GM13977 (cell line): ENCODE measurements around the gene SPACA7.
A peak's percentile ranks its signal among the peaks of the same experiment; 100 is the strongest.

Source experiments
- DNase-seq: peaks from one replicate; pipeline ENCODE4 v3.0.0; 2012; ENCODE audit warnings: low spot score
- in situ Hi-C: fragments of 300-500 bp; cut with MboI; formaldehyde crosslinking; loops from one replicate; pipeline ENCODE4 v1.12.0; 2022; ENCODE audit warnings: low sequenced_read_pairs, low pct_unique_long_range_greater_than_20kb, mixed read lengths, inconsistent platforms; ENCODE audit not compliant: unreplicated experiment
- TF ChIP-seq, protein P1 (sequence below): IDR thresholded peaks from 2 replicates; pipeline ENCODE4 v1.5.1; 2012; ENCODE audit warnings: mild to moderate bottlenecking, control low read depth; ENCODE audit not compliant: insufficient read depth; ENCODE audit errors: extremely low read depth, missing control alignments

The SPACA7 gene

DNA sequence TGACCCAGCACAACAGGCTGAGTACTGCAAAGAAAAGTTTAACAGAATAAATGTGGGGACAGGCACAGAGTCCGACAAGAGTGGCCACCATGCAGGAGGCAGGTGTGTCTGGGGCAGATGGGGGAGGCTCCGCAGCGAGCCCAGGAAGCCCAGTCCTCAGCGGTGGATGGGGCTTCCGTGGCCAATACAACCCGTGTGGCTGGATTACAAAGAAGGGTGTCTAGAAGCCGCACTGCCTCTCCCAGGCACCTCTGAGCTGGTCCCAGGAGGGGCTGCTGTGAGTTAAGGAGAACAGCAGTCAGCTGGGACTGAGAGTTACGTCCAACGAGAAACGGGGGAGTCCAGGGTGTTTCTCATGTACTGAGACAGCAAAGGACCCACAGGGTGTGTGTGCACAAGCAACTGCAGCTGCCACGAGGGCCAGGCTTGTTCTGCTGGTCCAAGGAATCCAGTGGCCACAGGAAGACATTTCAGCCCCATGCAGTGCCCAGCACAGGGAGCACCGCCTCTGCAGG, 70.2 kb downstream of the SPACA7 start:
- in situ Hi-C loops, result no loop called here
- TF ChIP-seq, protein P1, sequence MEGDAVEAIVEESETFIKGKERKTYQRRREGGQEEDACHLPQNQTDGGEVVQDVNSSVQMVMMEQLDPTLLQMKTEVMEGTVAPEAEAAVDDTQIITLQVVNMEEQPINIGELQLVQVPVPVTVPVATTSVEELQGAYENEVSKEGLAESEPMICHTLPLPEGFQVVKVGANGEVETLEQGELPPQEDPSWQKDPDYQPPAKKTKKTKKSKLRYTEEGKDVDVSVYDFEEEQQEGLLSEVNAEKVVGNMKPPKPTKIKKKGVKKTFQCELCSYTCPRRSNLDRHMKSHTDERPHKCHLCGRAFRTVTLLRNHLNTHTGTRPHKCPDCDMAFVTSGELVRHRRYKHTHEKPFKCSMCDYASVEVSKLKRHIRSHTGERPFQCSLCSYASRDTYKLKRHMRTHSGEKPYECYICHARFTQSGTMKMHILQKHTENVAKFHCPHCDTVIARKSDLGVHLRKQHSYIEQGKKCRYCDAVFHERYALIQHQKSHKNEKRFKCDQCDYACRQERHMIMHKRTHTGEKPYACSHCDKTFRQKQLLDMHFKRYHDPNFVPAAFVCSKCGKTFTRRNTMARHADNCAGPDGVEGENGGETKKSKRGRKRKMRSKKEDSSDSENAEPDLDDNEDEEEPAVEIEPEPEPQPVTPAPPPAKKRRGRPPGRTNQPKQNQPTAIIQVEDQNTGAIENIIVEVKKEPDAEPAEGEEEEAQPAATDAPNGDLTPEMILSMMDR, result no peak
- peak; percentile 33 for DNase-seq

DNA sequence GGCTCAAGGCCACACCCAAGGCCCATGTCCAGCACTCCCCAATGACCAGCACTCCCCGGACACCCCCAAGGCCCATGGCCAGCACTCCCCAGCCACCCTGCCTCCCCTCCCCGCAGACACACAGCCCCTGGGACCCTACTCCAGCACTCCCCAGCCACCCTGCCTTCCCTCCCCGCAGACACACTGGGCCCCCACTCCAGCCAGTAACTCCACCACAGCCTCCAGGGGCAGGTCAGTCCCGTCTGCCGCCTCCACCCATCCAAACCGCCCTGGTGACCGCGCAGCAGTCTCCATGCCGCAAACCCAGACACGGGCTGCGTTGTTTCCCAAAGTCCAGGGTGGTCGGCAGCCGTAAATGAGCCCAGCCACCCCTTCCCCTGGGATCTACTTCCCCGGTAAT, 70.7 kb downstream of the SPACA7 start:
- in situ Hi-C loops, result no loop called here
- DNase-seq, result peak; percentile 21
- TF ChIP-seq, protein P1, result no peak

DNA sequence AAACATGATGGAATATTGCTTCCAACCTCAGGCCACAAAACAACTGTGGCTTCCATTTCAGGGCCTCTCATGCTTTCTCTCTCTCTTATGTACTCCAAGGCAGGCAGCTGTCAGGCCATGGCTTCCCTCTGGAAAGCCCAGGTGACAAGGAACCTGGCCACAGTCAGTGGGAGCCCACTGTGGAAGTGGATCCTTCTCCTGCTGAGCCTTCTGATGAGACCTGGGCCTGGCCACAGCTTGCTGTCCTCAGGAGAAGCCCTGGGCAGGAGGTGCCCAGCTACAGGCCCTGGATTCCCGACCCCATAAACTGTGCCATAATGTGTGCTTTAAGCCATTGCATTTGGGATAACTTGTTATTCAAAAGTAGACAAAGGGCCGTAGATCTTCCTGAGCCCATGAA, 71.2 kb downstream of the SPACA7 start:
- in situ Hi-C loops, result no loop called here
- DNase-seq, result peak; percentile 23
- TF ChIP-seq, protein P1, result no peak

DNA sequence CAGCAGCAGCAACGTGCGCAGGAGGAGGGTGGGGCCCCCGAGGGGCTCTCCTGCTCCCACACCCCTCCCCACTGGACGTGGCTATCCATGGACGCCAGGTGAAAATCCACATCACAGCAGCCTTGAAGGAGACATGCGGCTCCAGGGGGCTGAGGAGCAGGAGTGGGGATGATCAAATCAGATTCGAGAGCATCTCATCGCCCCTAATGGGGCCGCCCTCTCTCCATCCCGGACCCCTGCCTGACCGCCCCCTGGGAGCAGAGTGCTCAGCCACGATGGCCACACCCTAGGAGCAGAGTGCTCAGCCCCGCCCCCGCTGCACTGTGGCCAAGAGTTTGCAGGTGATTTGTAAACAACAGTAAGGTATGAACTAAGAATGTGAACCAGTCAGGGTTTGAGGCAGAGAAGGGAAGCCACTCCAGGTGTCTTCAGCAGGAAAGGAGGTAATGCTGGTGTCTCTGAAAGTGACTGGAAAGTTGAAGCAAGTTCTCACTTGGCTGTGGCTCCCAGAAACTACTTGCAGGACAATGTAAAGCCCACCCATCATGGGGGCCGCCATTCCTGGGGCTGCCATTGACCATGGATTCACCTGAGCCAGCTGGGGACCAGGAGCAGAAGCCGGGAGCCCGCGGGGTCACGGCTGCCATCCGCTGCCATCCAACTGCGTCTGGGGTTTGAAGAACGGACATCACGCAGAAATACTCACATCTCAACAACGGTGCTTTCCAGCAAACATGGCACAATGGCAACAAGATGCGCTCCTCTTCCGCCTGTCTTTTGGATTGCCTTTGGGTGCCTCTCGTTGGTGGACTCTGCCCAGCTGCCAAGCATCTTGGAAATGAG, 71.8 kb downstream of the SPACA7 start:
- in situ Hi-C loops, result no loop called here
- peak; percentile 25 for DNase-seq
- TF ChIP-seq, protein P1, result no peak

DNA sequence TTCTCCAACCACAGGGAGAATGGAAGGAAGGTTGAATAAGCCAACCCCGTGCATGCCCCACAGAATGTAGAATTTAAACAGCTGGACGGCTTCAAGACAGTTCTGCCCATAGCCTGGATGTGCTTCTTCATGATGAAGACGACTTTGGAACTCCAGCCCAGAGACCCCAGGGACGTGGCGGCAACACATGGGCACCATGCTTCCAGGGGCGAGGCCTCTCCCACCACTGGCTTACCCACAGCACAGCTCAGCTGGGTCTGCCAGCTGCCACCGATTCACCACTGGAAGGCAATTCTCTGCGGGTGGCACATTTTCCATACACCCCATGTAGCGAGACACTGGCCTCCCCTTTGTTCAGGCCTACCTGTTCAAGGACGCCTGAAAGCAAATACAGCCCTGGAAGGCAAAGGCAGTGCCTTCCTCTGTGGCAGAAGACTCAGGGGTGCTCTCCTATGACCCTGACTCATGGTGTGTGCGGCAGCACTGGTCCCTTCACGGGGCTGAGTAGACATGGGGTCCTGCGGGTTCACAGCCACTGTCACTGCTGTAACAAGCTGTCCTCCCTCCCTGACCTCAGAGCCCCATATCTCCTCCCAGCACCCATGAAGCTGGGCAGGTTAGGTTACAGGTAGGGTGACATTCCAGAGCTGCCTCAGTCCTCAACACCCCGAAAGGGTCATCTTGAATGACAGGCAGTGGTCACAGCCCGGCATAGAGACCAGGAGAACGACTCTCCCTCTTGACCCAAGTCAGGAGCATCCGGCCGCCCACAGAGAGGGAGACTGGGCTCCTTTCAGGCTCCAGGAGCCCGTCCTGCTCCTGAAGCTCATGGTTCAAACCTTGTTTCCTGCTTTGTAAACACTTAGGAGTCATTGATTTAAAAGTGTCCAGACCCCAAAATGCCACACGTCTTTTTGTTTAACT, 72.7 kb downstream of the SPACA7 start:
- DNase-seq, result peak; percentile 17
- TF ChIP-seq, protein P1, result no peak
- in situ Hi-C loops, result no loop called here

DNA sequence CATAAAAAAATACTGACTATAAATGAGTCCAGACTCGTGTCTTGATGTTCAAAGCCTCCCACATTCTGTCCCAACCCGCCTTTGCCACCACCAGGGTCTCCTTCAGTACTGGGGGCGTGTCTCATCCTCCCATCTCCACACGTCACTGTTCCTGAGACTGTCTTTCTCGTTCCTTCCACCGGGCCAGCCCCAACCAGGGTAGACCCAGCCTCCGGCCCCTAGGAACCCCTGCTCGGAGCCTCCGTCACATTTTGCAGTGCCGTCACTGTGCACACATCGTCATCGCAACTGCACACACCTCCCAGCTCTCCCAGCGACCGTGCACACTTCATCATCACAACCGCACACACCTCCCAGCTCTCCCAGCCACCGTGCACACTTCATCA, 73.4 kb downstream of the SPACA7 start:
- in situ Hi-C loops, result no loop called here
- TF ChIP-seq, protein P1, result no peak
- no peak for DNase-seq
